GM12864 (cell line): ENCODE results near the gene ADAMTS16.

Experiments used
- DNase-seq: peaks from one replicate; pipeline ENCODE4 v3.0.0-alpha.2; 2011; ENCODE audit warnings: low read depth
- H3K4me3 ChIP-seq: 2 replicates; pipeline ENCODE4 v1.5.1; 2011; ENCODE audit warnings: mild to moderate bottlenecking, low read depth, low read length, control low read depth
- TF ChIP-seq, protein P1 (sequence below): IDR thresholded peaks from 2 replicates; pipeline ENCODE4 v1.5.1; 2011; ENCODE audit warnings: low read depth, mild to moderate bottlenecking, moderate library complexity, low read length, control low read depth, inconsistent platforms; ENCODE audit errors: missing control alignments

ADAMTS16 gene

DNA sequence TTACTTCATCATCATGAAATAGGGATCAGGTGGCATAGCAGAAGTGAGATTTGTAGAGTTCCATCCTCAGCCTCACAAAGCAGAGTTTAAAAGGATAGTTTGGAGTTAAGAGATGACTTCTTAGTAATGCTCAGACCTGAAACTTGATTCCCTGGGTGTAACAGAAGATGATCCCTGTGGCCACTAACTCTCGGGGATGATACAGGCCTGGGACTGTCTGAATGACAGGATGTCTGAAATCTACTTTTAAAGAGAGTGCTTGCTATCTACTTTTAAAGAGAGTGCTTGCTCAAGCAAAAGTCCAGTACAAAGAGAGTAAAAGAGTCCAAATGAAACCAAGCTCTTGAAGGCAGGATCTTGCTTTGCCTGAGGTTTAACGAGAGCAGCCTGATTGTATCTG lies 14.6 kb downstream of the ADAMTS16 start:
- H3K4me3 ChIP-seq, result no peak overlapping the region
- TF ChIP-seq, protein P1, sequence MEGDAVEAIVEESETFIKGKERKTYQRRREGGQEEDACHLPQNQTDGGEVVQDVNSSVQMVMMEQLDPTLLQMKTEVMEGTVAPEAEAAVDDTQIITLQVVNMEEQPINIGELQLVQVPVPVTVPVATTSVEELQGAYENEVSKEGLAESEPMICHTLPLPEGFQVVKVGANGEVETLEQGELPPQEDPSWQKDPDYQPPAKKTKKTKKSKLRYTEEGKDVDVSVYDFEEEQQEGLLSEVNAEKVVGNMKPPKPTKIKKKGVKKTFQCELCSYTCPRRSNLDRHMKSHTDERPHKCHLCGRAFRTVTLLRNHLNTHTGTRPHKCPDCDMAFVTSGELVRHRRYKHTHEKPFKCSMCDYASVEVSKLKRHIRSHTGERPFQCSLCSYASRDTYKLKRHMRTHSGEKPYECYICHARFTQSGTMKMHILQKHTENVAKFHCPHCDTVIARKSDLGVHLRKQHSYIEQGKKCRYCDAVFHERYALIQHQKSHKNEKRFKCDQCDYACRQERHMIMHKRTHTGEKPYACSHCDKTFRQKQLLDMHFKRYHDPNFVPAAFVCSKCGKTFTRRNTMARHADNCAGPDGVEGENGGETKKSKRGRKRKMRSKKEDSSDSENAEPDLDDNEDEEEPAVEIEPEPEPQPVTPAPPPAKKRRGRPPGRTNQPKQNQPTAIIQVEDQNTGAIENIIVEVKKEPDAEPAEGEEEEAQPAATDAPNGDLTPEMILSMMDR, result no peak
- no peak for DNase-seq

DNA sequence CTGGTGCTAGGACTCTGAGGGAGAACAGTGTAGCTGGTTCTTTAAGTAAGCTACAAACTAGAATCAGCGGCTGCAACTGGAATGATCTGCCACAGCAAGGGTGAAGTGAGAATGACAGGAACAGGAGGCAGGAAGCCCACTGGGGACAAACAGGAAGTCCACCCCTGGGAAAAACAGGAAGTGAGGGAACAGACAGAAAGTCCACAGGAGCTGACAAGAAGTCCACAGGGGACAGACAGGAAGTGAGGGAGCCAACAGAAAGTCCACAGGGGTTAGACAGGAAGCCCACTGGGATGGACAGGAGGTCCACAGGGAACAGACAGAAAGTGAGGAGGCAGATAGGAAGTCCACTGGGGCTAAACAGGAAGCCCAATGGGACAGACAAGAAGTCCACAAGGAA lies 15.5 kb downstream of the ADAMTS16 start:
- H3K4me3 ChIP-seq, result no peak overlapping the region
- no peak for DNase-seq
- TF ChIP-seq, protein P1, result no peak

DNA sequence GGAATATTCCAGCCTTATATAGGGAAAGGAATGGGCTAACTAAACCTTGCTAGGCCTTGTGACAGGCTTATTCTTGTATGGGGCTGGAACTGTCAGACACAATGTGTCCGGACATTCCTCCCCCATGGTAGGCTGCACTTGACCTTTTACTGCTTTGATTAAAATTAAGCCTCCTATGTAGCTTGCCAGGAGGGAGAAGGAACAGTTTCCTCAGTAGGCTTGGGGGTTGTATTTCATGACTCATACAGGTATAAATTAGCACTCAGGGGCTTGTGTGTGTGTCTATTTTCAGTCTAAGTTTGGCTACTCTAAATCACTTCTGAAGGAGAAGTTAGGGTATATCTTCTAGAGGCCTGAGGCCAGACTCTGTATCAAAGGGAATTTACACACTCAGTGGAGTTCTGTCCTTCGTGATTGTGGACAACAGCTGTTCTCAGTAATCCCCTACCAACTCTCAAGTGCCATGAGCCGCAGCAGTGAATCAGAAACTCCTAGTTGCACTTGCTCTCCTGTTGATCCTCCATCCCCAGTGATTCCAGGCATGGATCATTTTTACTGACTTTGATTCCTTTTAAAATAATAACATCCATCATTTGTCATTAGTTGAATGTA lies 16.4 kb downstream of the ADAMTS16 start:
- TF ChIP-seq, protein P1, result no peak
- no peak for DNase-seq
- H3K4me3 ChIP-seq, result no peak overlapping the region

DNA sequence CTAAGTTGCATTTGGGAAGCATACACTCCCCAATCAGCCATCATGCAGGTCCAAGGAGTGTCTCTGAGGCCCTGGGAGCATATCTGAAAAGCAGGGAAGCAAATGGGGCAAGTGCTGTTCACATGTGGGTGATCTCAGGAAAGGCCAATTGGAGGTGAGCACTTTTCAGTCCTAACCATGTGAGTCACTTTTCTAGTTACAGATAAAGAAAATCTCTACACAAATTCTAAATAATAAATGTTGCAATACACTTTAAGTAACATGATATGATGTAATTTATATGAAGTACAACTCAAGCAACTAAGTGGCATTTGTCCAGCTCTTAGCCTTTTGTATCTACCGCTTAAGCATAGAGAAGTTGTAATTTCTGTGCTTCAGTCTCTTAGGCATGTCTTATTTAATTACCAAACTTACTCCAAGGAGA lies 18.4 kb downstream of the ADAMTS16 start:
- H3K4me3 ChIP-seq, result no peak overlapping the region
- TF ChIP-seq, protein P1, result no peak
- DNase-seq, result no peak

DNA sequence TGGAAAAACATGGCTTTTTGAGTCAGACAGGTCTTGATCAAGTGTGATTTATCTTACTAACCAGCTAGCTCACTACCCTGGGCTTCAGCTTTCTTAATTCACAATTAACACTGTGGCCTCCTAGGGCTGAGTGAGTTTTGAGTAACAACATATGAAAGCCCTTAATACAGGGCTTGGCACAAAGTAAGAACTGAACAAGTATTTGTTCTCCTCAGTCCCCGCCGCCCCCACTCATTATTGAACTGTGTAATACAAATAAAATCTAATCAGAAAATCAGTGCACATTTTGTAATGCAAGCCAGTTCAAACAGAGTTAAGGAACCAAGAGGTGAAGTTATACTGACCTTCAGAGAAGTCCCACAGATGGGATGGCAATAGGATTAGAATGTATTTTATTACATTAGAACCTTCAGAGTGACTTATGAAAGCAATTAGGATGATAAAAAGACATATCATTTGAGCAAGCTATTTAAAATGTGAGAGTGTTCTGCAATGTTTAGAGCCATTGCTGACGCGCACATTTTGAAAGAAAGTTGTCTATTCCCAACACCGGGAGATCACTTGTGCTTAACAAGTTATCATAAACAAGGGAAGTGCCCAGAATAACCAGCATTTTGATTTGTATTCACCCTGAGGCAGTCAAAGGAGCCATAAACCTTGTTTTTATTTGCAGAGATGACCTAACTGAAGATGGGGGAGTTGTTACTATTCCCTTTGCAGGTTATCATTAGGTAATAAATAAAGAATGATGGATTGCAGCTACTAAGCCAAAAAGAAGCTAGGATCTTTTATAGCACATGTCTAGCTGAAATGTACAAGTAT lies 19.4 kb downstream of the ADAMTS16 start:
- no peak overlapping the region for H3K4me3 ChIP-seq
- TF ChIP-seq, protein P1, result no peak
- no peak for DNase-seq

GRCh38 chr5:5164163-5164562 lies 24.0 kb downstream of the ADAMTS16 start:
- no peak overlapping the region for H3K4me3 ChIP-seq
- DNase-seq, result no peak
- TF ChIP-seq, protein P1, result no peak

DNA sequence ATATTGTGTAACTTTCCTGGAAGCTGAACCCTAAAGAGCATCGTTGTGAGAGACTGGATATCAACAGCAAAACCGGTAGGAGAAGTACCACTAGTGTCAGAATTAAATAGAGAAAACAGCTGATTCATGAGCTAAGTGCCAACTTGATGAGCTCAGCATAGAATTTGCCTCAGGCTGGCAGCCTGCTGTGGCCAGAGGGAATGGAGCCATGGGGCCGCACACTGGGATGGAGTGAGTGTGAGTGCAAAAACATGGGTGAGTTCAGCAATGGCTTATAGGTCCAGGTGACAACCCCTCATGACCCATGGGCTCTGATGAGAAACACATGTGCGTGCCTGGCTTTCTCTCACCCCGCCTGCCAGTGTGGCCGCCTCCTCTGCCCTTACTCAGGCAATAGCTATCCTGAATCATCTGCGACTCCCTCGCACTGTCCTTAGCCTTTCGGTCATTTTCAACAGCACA lies 25.4 kb downstream of the ADAMTS16 start:
- no peak for DNase-seq
- no peak overlapping the region for H3K4me3 ChIP-seq
- TF ChIP-seq, protein P1, result no peak
